ENCODE measurements around the gene ZNF598. TPM values are rescaled to one million over a fixed set of nuclear protein-coding genes. Genes with fewer than 3 reads are reported as not detected.

The ZNF598 gene
- total and polyA plus RNA-seq, 3 donors from 2014 or later, result 46.3 to 94.6 (median 80.4) TPM

DNA sequence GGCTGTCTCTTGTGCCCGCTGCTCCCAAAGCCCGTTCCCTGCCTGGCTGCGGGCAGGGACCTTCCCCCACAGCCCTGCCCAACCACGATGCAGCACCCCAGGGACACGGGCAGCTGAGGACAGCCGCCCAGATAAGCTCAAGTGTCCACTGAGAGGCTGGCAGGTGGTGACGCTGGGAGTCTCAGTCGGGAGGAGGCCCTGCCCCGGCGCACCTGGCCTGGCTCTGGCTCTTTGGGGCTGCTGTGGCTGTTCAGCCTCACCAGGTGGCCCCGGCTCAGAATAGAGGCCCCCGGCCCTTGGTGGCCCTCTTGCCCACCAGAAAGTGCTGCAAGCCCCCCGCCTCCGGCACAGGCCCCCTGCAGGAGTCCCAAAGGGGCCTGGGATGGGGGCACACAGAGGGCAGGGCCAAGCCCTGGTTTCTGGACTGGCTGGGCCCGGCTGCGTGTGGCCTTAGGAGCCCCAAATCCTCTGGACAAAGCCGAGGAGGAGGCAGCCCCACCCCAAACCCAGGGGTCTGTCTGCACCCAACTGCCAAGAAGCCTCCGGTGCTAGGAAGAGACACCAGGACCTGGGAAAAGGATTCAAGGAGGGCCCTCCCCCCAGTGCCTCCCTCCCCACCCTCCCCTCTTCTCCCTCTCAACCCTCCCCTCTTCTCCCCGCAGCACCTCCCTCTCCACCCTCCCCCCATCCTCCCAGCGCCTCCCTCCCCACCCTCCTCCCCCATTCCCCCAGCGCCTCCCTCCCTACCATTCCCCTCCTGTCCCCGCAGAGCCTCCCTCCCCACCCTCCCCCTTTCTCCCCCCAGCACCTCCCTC, 32.8 kb upstream of the ZNF598 start:
- H3K4me1 ChIP-seq, result peaks cover 60% of the 10 kb centered on the region

DNA sequence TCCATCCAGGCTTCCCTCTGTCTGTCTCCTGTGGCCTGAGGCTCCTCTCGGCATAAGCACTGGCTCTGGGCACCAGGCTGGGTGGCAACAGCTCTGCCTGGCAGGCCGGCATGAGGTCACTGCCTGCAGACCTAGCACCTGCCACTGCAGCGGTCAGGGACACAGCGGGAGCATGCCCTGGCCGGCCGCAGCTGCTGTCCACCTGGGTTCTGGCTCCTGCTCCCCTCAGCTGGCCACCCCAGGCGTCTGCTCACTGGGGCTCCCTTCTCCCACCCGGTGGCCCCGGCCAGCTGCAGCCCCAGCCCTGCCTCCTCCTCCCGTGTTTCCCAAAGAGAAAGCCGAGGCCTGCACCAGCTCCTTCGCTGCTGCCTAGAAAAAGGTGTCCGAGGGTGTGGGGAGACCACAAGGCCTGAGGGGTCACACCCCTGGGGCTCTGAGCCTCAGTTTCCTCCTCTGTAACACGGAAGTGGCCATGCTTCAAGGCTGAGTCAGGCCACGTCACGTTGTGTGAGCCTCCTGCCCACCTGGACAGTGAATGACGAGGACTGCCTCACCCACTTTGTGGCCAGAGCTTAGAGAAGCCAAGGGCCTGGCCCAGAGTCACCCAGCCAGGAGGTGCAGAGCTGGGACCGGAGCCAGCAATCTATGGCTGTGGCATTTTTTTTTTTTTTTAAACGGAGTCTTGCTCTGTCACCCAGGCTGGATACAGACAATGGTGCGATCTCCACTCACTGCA, 31.3 kb upstream of the ZNF598 start:
- DNase-seq, result peak; percentile 43
- Histone ChIP-seq H3K27ac (peak overlapping the region; percentile 72 to 91), H3K27me3 (no peaks in the 10 kb centered on the region), H3K9me3 (no peaks in the 10 kb centered on the region), H3K4me1 (peaks cover 56% of the 10 kb centered on the region), H3K36me3 (ENCODE audit: low read depth, missing control alignments) (no peaks in the 10 kb centered on the region), H3K4me3 (no peak overlapping the region)
- intact Hi-C loops (cut with DNase I; ENCODE audit: low total_unique reads), result no loop called here
- TF ChIP-seq POLR2A (IDR thresholded peaks at IDR 0.05), result no peak
- TF ChIP-seq, protein P1, sequence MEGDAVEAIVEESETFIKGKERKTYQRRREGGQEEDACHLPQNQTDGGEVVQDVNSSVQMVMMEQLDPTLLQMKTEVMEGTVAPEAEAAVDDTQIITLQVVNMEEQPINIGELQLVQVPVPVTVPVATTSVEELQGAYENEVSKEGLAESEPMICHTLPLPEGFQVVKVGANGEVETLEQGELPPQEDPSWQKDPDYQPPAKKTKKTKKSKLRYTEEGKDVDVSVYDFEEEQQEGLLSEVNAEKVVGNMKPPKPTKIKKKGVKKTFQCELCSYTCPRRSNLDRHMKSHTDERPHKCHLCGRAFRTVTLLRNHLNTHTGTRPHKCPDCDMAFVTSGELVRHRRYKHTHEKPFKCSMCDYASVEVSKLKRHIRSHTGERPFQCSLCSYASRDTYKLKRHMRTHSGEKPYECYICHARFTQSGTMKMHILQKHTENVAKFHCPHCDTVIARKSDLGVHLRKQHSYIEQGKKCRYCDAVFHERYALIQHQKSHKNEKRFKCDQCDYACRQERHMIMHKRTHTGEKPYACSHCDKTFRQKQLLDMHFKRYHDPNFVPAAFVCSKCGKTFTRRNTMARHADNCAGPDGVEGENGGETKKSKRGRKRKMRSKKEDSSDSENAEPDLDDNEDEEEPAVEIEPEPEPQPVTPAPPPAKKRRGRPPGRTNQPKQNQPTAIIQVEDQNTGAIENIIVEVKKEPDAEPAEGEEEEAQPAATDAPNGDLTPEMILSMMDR (IDR thresholded peaks at IDR 0.05), result no peak
- WGBS, 2 donors, result 56 to 85% methylated on average over 13 to 20 of the region's 20 CpGs

More for the DNA sequence above, 32.8 kb upstream of the ZNF598 start:
- Histone ChIP-seq H3K27ac (peak overlapping the region; percentile 50 to 59), H3K9me3 (no peaks in the 10 kb centered on the region), H3K27me3 (no peaks in the 10 kb centered on the region), H3K36me3 (ENCODE audit: low read depth, missing control alignments) (no peaks in the 10 kb centered on the region), H3K4me3 (no peak overlapping the region)
- TF ChIP-seq POLR2A (IDR thresholded peaks at IDR 0.05), result no peak
- TF ChIP-seq, protein P1 (IDR thresholded peaks at IDR 0.05), result no peak
- 63 to 83% methylated on average over 4 to 6 of the region's 22 CpGs for WGBS, 2 donors
- DNase-seq, result no peak
- intact Hi-C loops (cut with DNase I; ENCODE audit: low total_unique reads), result no loop called here

DNA sequence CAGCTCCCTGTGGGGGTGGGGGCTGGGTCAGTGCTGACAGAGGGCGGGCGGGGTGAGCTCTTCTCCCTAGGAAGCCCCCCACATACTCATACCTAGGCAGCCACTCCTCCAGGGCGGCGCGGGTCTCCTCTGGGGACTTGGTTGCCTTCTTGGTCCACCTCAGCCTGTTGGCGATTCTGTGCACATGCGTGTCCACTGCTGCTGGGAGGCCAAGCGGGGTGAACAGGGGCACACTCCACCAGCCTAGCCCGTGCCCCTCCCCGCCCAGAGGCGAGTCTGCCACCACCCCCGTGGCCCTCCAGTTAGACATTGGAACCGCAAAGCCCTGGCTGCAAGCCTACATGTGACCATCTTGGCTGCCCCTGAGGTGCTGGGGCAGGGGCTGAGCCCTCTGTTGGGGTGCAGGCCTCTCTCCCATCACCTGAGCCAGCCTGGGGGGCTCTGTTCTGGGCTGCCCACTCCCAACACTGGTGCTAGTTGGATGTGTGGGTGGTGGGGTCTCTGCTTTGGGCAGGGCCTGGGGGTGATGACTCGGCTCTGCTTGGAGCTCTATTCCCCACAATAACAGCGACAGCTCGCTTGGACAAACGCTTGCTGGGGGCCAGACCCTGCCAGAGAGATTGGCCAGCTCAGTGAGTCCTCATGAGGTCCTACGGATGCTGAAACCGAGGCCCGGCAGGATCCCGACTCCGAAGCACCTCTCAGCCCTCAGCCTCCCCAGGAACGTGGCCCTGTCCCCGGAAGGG, 30.6 kb upstream of the ZNF598 start:
- no peak for DNase-seq
- Histone ChIP-seq H3K27ac (peak overlapping the region; percentile 72 to 91), H3K4me3 (no peak overlapping the region), H3K4me1 (peaks cover 64% of the 10 kb centered on the region), H3K27me3 (no peaks in the 10 kb centered on the region), H3K9me3 (no peaks in the 10 kb centered on the region), H3K36me3 (ENCODE audit: low read depth, missing control alignments) (no peaks in the 10 kb centered on the region)
- TF ChIP-seq, protein P1 (IDR thresholded peaks at IDR 0.05), result no peak
- no peak for TF ChIP-seq POLR2A (IDR thresholded peaks at IDR 0.05)
- intact Hi-C loops (cut with DNase I; ENCODE audit: low total_unique reads), result no loop called here
- WGBS, 2 donors, result 79% methylated on average over 24 of the region's 24 CpGs; no CpG with 5 or more reads in 1 of the 2 donors

DNA sequence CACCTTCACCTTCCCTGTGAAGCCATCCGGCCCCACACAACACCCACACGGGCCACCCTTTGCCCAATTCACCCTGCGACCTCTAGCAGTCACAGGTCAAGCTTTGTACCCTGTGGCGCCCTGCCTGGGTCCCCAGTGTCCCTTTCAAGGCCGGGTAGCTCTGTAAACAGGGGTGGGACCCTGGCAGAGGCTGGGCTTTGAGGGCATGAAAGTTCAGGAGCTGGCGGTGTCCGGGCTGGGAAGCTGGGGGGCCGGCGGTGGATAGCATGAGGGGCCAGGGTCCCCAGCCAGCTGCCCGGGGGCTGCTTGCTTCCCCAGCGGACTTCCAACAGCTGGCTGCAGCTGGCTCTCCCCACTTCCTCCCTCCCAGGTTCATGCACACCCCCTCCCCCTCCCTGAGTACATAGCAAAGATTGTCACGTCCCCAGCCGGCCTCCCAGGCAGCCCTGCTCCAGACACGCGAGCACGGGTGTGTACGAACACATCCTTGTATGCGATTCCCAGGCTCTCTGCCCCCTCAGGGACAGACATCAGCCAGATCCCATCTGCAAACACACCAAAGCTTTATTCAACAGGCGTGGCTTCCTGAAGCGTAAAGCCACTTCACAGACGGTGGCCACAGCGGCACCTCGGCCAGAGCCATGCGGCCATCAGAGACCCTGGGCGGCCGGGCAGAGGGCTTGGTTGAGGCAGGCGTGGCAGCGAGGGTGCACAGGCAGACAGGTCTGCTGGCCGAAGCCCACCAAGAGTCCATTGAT, 29.8 kb upstream of the ZNF598 start:
- intact Hi-C loops (cut with DNase I; ENCODE audit: low total_unique reads), result no loop called here
- TF ChIP-seq POLR2A (IDR thresholded peaks at IDR 0.05), result no peak
- TF ChIP-seq, protein P1 (IDR thresholded peaks at IDR 0.05), result no peak
- Histone ChIP-seq H3K4me1 (peaks cover 70% of the 10 kb centered on the region), H3K36me3 (ENCODE audit: low read depth, missing control alignments) (no peaks in the 10 kb centered on the region), H3K27ac (peak overlapping the region; percentile 89 to 91), H3K27me3 (no peaks in the 10 kb centered on the region), H3K9me3 (no peaks in the 10 kb centered on the region), H3K4me3 (no peak overlapping the region)
- WGBS, 2 donors, result 59 to 78% methylated on average over 17 to 29 of the region's 29 CpGs
- peak; percentile 90 for DNase-seq

Data from testis (tissue), 3 donors.